ENCODE results near the gene ROCK1. TPM values are rescaled to one million over a fixed set of nuclear protein-coding genes. Genes with fewer than 3 reads are reported as not detected.

The ROCK1 gene
- total RNA-seq, 2 experiments from 2014 or later, result 47.1 to 55.5 TPM

DNA sequence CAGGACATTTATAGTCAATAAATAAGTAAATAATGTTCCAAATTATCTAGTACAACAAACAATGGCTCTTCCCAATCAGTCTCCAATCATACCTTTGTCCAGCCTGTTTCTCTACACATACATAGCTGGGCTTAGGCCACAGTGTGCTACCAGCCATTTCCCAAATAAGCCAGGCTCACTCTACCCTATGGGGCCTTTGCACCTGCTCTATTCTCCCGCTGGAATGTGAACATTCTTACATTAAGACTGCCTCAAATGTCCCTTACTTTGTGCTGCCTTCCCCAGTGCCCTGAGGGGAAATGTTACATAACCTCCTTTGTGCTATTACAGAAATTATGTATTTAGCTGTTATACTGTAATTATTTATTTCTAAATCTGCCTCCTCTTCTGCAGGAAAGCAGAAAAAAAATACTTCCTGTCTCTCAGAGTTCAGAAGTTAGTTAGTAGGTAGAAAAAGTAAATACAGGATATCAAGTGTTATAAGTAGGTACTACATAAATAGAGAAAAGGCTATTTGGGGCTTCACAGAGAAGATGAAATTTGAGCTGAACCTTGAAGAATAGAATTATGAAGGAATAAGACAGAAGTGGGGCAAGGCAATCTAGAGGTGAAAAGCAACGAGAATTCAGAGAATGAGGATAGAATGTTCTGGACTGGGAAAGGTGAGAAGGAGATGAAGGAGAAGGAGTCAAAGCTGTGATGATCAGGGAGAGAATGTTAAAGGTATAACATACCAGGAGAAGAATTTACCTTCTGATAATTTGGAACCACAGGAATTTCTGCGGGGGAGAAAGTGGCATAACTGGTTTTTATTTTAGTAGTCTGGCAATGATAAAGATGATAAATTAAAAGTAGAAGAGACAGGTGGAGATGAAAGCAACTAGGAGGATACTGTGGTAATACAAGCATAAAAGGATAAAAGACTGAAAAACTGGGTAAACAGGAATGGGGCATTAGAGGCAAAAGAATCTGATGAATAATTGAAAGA lies 37.0 kb downstream of the ROCK1 start:
- Mint-ChIP-seq H3K4me1 (peaks cover 67% of the 10 kb centered on the region), H3K27me3 (no peaks in the 10 kb centered on the region), H3K9me3 (ENCODE audit: low read depth) (no peaks in the 10 kb centered on the region), H3K4me3 (no peak overlapping the region), H3K36me3 (ENCODE audit: low read depth) (peaks cover 2% of the 10 kb centered on the region), H3K27ac (peak overlapping the region; percentile 20)
- ChIA-PET POLR2A (no interaction called here), CTCF (no interaction called here)
- intact Hi-C loops (cut with DNase I, micrococcal nuclease), result no loop called here
- DNase-seq, result no peak
- ATAC-seq, result no peak

DNA sequence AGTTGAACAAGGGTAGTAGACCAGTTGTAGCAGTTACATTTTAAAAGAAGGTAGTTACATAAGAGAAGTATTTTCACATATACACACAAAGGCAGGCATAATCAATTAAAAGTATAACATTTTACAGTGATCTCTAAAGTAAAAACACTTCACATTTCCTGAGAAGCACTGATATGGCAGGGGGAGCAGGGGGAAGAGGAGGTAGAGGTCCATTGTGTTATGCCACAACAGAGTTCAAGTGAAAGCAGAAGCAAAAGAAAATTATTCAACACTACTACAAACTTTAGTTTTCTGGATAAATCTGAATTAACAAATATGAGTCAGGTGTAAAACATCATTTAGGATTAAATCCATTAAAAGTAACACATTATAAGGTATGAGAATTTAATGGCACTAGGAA lies 38.4 kb downstream of the ROCK1 start:
- no peak overlapping the region for H3K27ac Mint-ChIP-seq
- ATAC-seq (no peak), DNase-seq (no peak)
- peaks cover 54% of the 10 kb centered on the region for H3K4me1 Mint-ChIP-seq
- H3K9me3 Mint-ChIP-seq (ENCODE audit: low read depth), result no peaks in the 10 kb centered on the region
- peaks cover 7% of the 10 kb centered on the region for H3K36me3 Mint-ChIP-seq (ENCODE audit: low read depth)
- no peak overlapping the region for H3K4me3 Mint-ChIP-seq
- H3K27me3 Mint-ChIP-seq, result no peaks in the 10 kb centered on the region
- ChIA-PET POLR2A (no interaction called here), CTCF (no interaction called here)
- intact Hi-C loops (cut with DNase I, micrococcal nuclease), result loop anchor here in 1 of 2 experiments (2.0 kb wide), 1 partner anchor 30 kb away; no protein-coding TSS in a partner anchor

DNA sequence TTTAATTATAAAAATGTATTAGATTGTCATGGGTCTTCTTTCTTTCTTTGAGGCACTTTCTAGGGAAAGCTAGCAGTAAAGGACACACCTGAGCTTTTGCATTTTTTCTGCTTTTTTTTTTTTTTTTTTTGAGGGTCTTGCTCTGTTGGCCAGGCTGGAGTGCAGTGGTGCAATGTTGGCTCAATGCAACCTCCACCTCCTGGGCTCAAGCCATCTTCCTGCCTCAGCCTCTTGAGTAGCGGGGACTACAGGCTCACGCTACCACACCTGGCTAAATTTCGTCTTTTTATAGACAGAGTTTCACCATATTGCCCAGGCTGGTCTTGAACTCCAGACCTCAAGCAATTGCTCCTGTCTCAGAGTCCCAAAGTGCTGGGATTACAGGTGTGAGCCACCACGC lies 40.5 kb downstream of the ROCK1 start:
- peaks cover 13% of the 10 kb centered on the region for H3K36me3 Mint-ChIP-seq (ENCODE audit: low read depth)
- DNase-seq (no peak), ATAC-seq (no peak)
- H3K9me3 Mint-ChIP-seq (ENCODE audit: low read depth), result no peaks in the 10 kb centered on the region
- CTCF ChIA-PET, result no interaction called here
- POLR2A ChIA-PET, result no interaction called here
- H3K4me3 Mint-ChIP-seq, result no peak overlapping the region
- intact Hi-C loops (cut with DNase I, micrococcal nuclease), result no loop called here
- H3K27ac Mint-ChIP-seq, result no peak overlapping the region
- no peaks in the 10 kb centered on the region for H3K27me3 Mint-ChIP-seq
- peaks cover 43% of the 10 kb centered on the region for H3K4me1 Mint-ChIP-seq

DNA sequence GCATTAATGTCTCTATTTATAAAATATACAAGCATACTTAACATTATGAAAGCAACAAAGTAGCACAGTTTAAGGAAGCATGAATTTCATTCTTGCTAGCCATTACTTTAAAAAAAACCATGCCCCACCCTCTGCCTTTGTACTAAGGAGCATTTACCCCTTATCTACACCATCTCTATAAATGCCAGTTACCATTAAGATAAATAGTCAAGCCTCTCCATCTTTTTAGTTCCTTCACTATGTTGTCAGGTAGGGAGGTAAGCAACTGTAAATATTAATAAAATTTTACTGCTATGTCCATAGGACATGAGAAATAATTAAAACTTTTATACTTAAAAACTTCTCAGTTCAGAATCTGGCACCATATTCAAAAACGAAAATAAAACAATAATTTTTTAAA lies 42.1 kb downstream of the ROCK1 start:
- H3K4me3 Mint-ChIP-seq, result no peak overlapping the region
- intact Hi-C loops (cut with DNase I, micrococcal nuclease), result no loop called here
- peaks cover 31% of the 10 kb centered on the region for H3K4me1 Mint-ChIP-seq
- peaks cover 15% of the 10 kb centered on the region for H3K36me3 Mint-ChIP-seq (ENCODE audit: low read depth)
- DNase-seq, result no peak
- ATAC-seq, result no peak
- H3K27me3 Mint-ChIP-seq, result no peaks in the 10 kb centered on the region
- CTCF ChIA-PET, result interaction anchor here (1.3 kb wide), 1 partner anchor 18 kb away, joined by 3 read pairs; no protein-coding TSS in a partner anchor
- H3K27ac Mint-ChIP-seq, result no peak overlapping the region
- no peaks in the 10 kb centered on the region for H3K9me3 Mint-ChIP-seq (ENCODE audit: low read depth)
- POLR2A ChIA-PET, result no interaction called here

DNA sequence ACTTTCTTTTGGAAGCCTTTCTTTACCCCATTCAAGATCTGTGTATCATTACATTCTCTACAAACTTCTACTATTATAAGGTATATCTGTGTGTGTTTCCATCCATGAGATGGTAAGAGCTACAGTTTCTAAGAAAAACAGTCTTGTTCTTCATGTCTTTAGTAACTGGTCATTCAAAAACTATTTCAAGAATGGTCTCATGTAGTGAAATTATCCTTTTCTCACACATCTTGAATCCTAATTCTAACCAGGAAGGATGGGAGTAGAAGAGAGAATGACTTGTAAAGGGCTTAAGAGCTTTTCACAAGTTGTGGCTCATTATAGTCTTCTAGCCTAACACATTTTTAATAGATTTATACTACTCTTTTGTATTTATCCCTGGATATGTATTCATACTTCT lies 47.3 kb downstream of the ROCK1 start:
- intact Hi-C loops (cut with DNase I, micrococcal nuclease), result no loop called here

DNA sequence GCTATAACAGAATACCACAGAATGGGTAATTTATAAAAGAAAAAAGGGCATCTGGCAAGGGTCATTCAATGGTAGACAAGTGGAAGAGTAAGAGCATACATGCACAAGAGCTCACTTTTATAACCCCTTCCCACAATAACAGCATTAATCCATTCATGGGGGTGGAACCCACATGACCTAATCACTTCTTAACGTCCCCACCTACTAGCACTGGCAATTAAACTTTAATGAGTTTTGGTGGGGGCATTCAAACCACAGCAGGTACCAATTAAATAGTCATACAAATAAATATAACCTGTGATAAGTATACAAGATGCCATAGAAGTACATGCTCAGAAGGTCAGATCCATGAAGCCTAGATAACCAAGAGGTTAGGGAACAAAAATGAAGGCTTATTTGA lies 48.6 kb downstream of the ROCK1 start:
- H3K27me3 Mint-ChIP-seq, result no peaks in the 10 kb centered on the region
- CTCF ChIA-PET, result interaction anchor here (0.8 to 1.0 kb wide), 2 partner anchors 8 to 12 kb away, joined by 3 read pairs; no protein-coding TSS in a partner anchor
- intact Hi-C loops (cut with DNase I, micrococcal nuclease), result no loop called here
- peaks cover 23% of the 10 kb centered on the region for H3K36me3 Mint-ChIP-seq (ENCODE audit: low read depth)
- no peak for ATAC-seq
- H3K27ac Mint-ChIP-seq, result no peak overlapping the region
- H3K4me1 Mint-ChIP-seq, result peaks cover 22% of the 10 kb centered on the region
- H3K4me3 Mint-ChIP-seq, result no peak overlapping the region
- peaks cover 4% of the 10 kb centered on the region for H3K9me3 Mint-ChIP-seq (ENCODE audit: low read depth)
- no peak for DNase-seq
- POLR2A ChIA-PET, result no interaction called here

More for the DNA sequence above, 47.3 kb downstream of the ROCK1 start:
- ChIA-PET CTCF (interaction anchor here (1.7 kb wide), 1 partner anchor 68 kb away, joined by 3 read pairs; no protein-coding TSS in a partner anchor), POLR2A (no interaction called here)
- peaks cover 29% of the 10 kb centered on the region for H3K36me3 Mint-ChIP-seq (ENCODE audit: low read depth)
- H3K4me3 Mint-ChIP-seq, result no peak overlapping the region
- H3K4me1 Mint-ChIP-seq, result peaks cover 23% of the 10 kb centered on the region
- H3K9me3 Mint-ChIP-seq (ENCODE audit: low read depth), result peaks cover 4% of the 10 kb centered on the region
- no peaks in the 10 kb centered on the region for H3K27me3 Mint-ChIP-seq
- ATAC-seq (no peak), DNase-seq (no peak)
- no peak overlapping the region for H3K27ac Mint-ChIP-seq

DNA sequence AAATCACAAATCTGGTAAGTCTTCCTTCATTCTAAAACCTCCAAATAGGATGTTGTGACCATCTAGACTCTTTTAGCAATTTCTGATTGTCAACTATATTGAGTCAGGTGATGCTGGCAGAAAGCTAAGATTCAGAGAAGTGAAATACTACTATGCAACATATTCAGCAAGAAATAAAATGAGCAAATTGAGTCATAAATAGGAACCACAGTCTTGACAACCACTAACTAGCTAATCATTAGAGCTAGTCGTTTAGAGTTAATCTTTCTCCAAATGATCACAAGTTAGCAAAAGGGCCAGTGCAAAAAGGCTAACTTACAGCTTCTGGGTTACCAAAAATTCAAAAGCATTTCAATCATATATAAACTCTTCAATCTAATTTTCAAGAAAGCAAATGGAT lies 54.5 kb downstream of the ROCK1 start:
- ChIA-PET POLR2A (no interaction called here), CTCF (no interaction called here)
- H3K27ac Mint-ChIP-seq, result no peak overlapping the region
- H3K4me1 Mint-ChIP-seq, result peaks cover 20% of the 10 kb centered on the region
- peaks cover 4% of the 10 kb centered on the region for H3K9me3 Mint-ChIP-seq (ENCODE audit: low read depth)
- intact Hi-C loops (cut with DNase I, micrococcal nuclease), result no loop called here
- peaks cover 11% of the 10 kb centered on the region for H3K36me3 Mint-ChIP-seq (ENCODE audit: low read depth)
- ATAC-seq, result no peak
- H3K4me3 Mint-ChIP-seq, result no peak overlapping the region
- no peak for DNase-seq
- no peaks in the 10 kb centered on the region for H3K27me3 Mint-ChIP-seq

DNA sequence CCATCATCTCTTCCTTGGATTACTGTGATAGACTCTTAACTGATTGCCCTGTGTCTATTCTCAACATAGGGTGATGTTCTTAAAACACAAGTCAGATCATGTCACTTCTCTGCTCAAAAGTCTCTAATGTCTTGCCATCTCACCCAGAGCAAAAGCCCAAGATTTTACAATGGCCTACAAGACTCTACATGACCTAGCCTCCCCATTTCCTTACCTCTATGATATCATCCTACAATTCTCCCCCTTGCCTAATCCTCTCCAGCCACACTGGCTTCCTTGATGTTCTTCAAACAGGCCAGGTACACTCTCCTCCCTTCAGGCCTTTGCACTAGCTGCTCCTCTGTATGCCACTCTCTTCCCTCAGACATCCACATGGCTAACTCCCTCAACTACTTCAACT lies 55.1 kb downstream of the ROCK1 start:
- Mint-ChIP-seq H3K9me3 (ENCODE audit: low read depth) (no peaks in the 10 kb centered on the region), H3K27ac (no peak overlapping the region), H3K4me1 (peaks cover 20% of the 10 kb centered on the region), H3K4me3 (no peak overlapping the region), H3K36me3 (ENCODE audit: low read depth) (peaks cover 5% of the 10 kb centered on the region), H3K27me3 (no peaks in the 10 kb centered on the region)
- ChIA-PET CTCF (no interaction called here), POLR2A (no interaction called here)
- DNase-seq (no peak), ATAC-seq (no peak)
- intact Hi-C loops (cut with DNase I, micrococcal nuclease), result no loop called here

DNA sequence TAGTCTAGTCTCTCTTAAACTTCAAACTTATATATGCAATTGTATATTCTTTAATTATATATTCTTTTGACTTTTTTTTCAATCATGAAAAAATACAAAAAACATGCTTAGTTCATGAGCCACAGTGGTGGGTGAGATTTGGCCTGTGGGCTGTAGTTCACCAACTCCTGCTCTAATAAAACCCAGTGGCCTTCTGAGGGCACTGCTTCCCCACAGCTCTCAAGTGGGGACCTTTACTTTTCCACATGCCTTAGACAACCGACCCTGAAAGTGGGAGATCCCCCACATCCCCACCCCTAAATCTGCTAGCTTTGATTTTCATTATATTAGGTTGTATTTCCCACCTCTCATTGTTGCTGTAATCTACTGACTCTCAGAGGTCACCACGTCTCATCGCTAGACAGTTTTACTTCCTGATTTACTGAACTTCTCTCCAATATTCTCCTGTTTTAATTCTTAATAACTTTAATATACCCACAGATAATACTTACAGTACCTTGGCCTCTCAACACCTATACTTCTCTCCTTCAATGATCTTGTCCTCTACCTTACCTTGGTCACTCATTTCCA lies 57.3 kb downstream of the ROCK1 start:
- Mint-ChIP-seq H3K9me3 (ENCODE audit: low read depth) (no peaks in the 10 kb centered on the region), H3K4me3 (no peak overlapping the region), H3K27ac (no peak overlapping the region), H3K4me1 (peaks cover 32% of the 10 kb centered on the region), H3K36me3 (ENCODE audit: low read depth) (no peaks in the 10 kb centered on the region), H3K27me3 (no peaks in the 10 kb centered on the region)
- intact Hi-C loops (cut with DNase I, micrococcal nuclease), result loop anchor here in 1 of 2 experiments (5.0 kb wide), 4 partner anchors 42 to 128 kb away; partner anchors contain the start of gene ROCK1
- ATAC-seq (no peak), DNase-seq (no peak)
- ChIA-PET CTCF (interaction anchor here (0.9 to 1.0 kb wide), 3 partner anchors 9 to 11 kb away, joined by 3 to 4 read pairs (median 3); no protein-coding TSS in a partner anchor), POLR2A (no interaction called here)

DNA sequence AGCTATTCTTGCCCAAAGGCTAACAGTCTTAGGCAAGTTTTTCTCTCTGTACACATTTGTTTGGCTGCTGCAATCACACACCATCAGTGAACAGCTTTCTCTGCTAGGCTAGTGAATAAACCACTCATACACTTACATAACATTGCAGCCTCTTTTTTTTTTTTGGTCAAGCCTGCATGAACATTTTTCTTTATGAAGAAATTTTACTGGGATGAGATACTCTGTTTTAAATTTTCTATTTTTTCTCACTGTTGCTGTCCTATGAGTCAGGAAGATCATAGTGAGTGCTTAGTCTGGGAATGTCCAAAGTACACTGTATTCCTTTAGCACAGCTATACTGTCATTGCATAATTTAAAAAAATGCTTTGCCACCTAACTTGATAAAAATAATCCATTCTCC lies 58.5 kb downstream of the ROCK1 start:
- intact Hi-C loops (cut with DNase I, micrococcal nuclease), result loop anchor here in 1 of 2 experiments (5.0 kb wide), 4 partner anchors 41 to 129 kb away; partner anchors contain the start of gene ROCK1
- no peak for DNase-seq
- no peaks in the 10 kb centered on the region for H3K9me3 Mint-ChIP-seq (ENCODE audit: low read depth)
- H3K4me1 Mint-ChIP-seq, result peaks cover 32% of the 10 kb centered on the region
- no peak overlapping the region for H3K4me3 Mint-ChIP-seq
- no peaks in the 10 kb centered on the region for H3K27me3 Mint-ChIP-seq
- no peak for ATAC-seq
- H3K36me3 Mint-ChIP-seq (ENCODE audit: low read depth), result peaks cover 4% of the 10 kb centered on the region
- POLR2A ChIA-PET, result no interaction called here
- CTCF ChIA-PET, result interaction anchor here (0.8 kb wide), 1 partner anchor 124 kb away, joined by 3 read pairs; no protein-coding TSS in a partner anchor
- no peak overlapping the region for H3K27ac Mint-ChIP-seq

DNA sequence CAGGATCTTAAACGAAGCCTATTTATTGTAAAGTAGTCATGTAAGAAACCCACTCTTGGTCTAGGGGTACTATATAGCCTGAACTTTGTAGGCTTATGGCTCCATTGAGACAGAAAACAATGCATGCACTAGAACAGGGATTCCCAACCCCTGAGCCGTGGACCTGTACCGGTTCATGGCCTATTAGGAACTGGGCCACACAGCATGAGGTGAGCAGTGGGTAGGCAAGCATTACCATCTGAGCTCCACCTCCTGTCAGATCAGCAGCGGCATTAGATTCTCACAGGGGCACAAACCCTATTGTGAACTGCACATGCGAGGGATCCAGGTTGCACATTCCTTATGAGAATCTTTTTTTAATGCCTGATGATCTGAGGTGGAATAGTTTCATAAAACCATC lies 59.2 kb downstream of the ROCK1 start:
- no peak for ATAC-seq
- DNase-seq, result no peak
- Mint-ChIP-seq H3K4me3 (no peak overlapping the region), H3K9me3 (ENCODE audit: low read depth) (no peaks in the 10 kb centered on the region), H3K27ac (no peak overlapping the region), H3K27me3 (no peaks in the 10 kb centered on the region), H3K4me1 (peaks cover 35% of the 10 kb centered on the region), H3K36me3 (ENCODE audit: low read depth) (peaks cover 7% of the 10 kb centered on the region)
- ChIA-PET POLR2A (no interaction called here), CTCF (interaction anchor here (0.8 to 1.1 kb wide), 2 partner anchors 16 to 125 kb away, joined by 3 read pairs; no protein-coding TSS in a partner anchor)
- intact Hi-C loops (cut with DNase I, micrococcal nuclease), result loop anchor here in 1 of 2 experiments (5.0 kb wide), 4 partner anchors 40 to 130 kb away; partner anchors contain the start of gene ROCK1

All from activated CD4-positive, alpha-beta T cell treated with anti-CD3 and anti-CD28 coated beads for 36 hours (primary cell).